AG04450 (cell line): ENCODE results near the gene RAPGEF5. TPM values are rescaled to one million over a fixed set of nuclear protein-coding genes. Genes with fewer than 3 reads are reported as not detected.

Source experiments
- CTCF ChIA-PET: fragments of 300-600, 350-600 bp; formaldehyde crosslinking; extraction: SDS; loops from one replicate; lab custom pipeline; 2022; ENCODE audit warnings: antibody characterized with exemption, inconsistent platforms; lab: Charles Lee
- POLR2A ChIA-PET: fragments of 350-600 bp; formaldehyde crosslinking; extraction: SDS; loops from one replicate; lab custom pipeline; 2021; ENCODE audit warnings: antibody characterized with exemption, inconsistent platforms; lab: Yijun Ruan, JAX
- DNase-seq: peaks from one replicate; pipeline ENCODE4 v3.0.0-alpha.2; 2011; ENCODE audit warnings: low read depth, low spot score
- H3K27ac ChIP-seq: one replicate; pipeline ENCODE4 v1.5.1; 2012; ENCODE audit warnings: low read depth, low read length, control low read depth
- H3K27me3 ChIP-seq: one replicate; pipeline ENCODE4 v1.6.0; 2012; ENCODE audit warnings: low read length; ENCODE audit not compliant: control insufficient read depth, insufficient read depth
- H3K4me3 ChIP-seq: 2 replicates; pipeline ENCODE4 v1.5.1; 2011; ENCODE audit warnings: mild to moderate bottlenecking, low read depth, low read length, control low read depth
- H3K9me3 ChIP-seq: 2 replicates; pipeline ENCODE4 v1.5.1; 2012; ENCODE audit warnings: low read length; ENCODE audit not compliant: control insufficient read depth, insufficient read depth
- polyA plus RNA-seq: library from polyadenylated mRNA; depleted of rRNA; stranded (reverse); fragments of >200 nt; gene quantifications from 2 replicates; pipeline ENCODE4 v1.2.3, GENCODE V29; 2011
- TF ChIP-seq, protein P1 (sequence below): IDR thresholded peaks from 2 replicates; pipeline ENCODE4 v1.5.1; 2011; ENCODE audit warnings: low read depth, low read length, control low read depth, inconsistent platforms

RAPGEF5 gene
- polyA plus RNA-seq, 1 experiment = 0.16 TPM

GRCh38 chr7:22174574-22174953 lies 182.4 kb downstream of the RAPGEF5 start:
- ChIA-PET POLR2A (no interaction called here), CTCF (no interaction called here)
- H3K9me3 ChIP-seq = no peaks in the 10 kb centered on the region
- no peak overlapping the region for H3K27ac ChIP-seq
- peaks cover 3% of the 10 kb centered on the region for H3K27me3 ChIP-seq
- H3K4me3 ChIP-seq = no peak overlapping the region
- TF ChIP-seq, protein P1, sequence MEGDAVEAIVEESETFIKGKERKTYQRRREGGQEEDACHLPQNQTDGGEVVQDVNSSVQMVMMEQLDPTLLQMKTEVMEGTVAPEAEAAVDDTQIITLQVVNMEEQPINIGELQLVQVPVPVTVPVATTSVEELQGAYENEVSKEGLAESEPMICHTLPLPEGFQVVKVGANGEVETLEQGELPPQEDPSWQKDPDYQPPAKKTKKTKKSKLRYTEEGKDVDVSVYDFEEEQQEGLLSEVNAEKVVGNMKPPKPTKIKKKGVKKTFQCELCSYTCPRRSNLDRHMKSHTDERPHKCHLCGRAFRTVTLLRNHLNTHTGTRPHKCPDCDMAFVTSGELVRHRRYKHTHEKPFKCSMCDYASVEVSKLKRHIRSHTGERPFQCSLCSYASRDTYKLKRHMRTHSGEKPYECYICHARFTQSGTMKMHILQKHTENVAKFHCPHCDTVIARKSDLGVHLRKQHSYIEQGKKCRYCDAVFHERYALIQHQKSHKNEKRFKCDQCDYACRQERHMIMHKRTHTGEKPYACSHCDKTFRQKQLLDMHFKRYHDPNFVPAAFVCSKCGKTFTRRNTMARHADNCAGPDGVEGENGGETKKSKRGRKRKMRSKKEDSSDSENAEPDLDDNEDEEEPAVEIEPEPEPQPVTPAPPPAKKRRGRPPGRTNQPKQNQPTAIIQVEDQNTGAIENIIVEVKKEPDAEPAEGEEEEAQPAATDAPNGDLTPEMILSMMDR = no peak
- DNase-seq = no peak

DNA sequence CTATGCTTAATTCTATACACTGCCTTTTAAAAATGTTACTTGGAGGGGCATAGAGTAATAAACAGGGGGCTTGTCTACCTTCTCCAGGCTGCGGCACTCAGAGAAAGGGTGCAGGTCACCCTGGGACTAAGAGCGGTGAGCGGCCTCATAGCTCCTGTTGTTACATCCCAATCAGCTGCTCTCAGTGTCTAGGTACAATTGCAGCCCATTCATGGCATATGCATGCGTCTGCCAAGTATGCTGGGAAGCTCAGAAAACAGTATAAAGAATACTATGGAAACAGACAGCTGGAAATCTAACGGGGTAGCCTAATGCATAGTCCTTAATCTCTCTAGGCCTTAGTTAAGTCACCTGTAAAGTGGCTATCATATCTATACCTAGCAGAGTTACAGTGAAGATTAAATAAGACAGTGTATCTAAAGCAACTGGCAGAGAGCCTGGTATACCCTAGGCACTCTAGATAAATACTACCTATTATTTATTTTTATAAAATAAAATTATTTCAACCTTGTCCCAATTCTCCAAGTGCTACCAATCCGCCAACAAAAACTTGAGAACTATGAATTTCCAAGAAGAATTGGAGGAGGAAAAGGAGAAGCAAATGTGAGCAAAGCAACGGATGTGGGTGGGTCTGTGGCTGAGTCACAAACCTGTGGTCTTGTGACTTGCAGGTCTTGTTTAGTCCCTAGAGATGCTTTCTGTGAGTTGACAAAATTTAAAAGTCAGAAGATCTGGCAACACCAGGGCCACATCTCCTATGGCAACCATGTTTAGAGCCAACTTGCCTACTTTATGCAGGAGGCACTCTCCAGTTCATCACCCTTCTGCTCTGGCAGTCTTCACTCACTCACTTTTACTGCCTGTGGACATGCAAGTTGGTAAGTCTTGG lies 183.0 kb downstream of the RAPGEF5 start:
- CTCF ChIA-PET = no interaction called here
- TF ChIP-seq, protein P1 = no peak
- H3K27ac ChIP-seq = no peak overlapping the region
- H3K27me3 ChIP-seq = peaks cover 3% of the 10 kb centered on the region
- no peak for DNase-seq
- POLR2A ChIA-PET = no interaction called here
- no peaks in the 10 kb centered on the region for H3K9me3 ChIP-seq
- no peak overlapping the region for H3K4me3 ChIP-seq

GRCh38 chr7:22168129-22168634 lies 188.8 kb downstream of the RAPGEF5 start:
- H3K27ac ChIP-seq = no peak overlapping the region
- ChIA-PET CTCF (no interaction called here), POLR2A (no interaction called here)

DNA sequence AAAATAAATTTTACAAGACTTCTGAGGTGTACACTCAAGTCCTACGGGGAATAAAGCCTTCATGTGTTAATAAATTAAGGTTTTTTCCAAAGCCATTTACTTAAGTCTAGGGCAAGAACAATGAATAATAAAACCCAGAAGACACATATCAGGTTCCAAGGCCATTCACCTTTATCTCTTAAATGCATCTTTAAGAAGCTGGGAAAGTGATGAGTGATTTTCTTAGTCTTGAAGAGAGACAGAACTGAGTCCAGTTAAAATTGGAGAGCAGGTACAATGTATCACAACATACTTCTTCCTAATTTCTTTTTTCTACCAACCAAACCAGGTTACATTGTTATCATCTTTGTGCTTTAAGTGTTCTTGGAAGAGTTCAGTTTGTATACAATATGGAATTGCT lies 189.5 kb downstream of the RAPGEF5 start:
- ChIA-PET POLR2A (no interaction called here), CTCF (no interaction called here)
- Histone ChIP-seq H3K27me3 (no peaks in the 10 kb centered on the region), H3K27ac (no peak overlapping the region), H3K4me3 (no peak overlapping the region), H3K9me3 (no peaks in the 10 kb centered on the region)
- no peak for DNase-seq
- TF ChIP-seq, protein P1 = no peak

More at GRCh38 chr7:22168129-22168634, 188.8 kb downstream of the RAPGEF5 start:
- no peak for DNase-seq
- no peak overlapping the region for H3K4me3 ChIP-seq
- H3K27me3 ChIP-seq = no peaks in the 10 kb centered on the region
- no peaks in the 10 kb centered on the region for H3K9me3 ChIP-seq
- TF ChIP-seq, protein P1 = no peak

- no peak overlapping the region for H3K4me3 ChIP-seq
- no peak overlapping the region for H3K27ac ChIP-seq
- no peak for DNase-seq
- H3K9me3 ChIP-seq = no peaks in the 10 kb centered on the region
- CTCF ChIA-PET = no interaction called here
- TF ChIP-seq, protein P1 = no peak
- POLR2A ChIA-PET = no interaction called here
- no peaks in the 10 kb centered on the region for H3K27me3 ChIP-seq
These were observed 190.0 kb downstream of the RAPGEF5 start for GRCh38 chr7:22166928-22167327.
